Esophagus muscularis mucosa (tissue), 3 donors: Measurements from ENCODE around the gene AMN1.

ENCODE experiments used
- POLR2A ChIP-seq: fragments of 450-650 bp; IDR thresholded peaks from one replicate; pipeline ENCODE4 v1.6.1; 2017; ENCODE audit warnings: antibody characterized with exemption, moderate library complexity, mild to moderate bottlenecking, low read depth
- TF ChIP-seq, protein P1 (sequence below), 3 experiments: fragments of 200-600 bp in 2 of 3; fragments of 450-650 bp in 1 of 3; sonication (generic) in 2 of 3; IDR thresholded peaks; one replicate each; pipeline ENCODE4 v1.5.1; 2017 to 2019; ENCODE audit warnings: antibody characterized with exemption in 3 of 3, mild to moderate bottlenecking in 2 of 3, moderate library complexity in 1 of 3

- TF ChIP-seq, protein P1, sequence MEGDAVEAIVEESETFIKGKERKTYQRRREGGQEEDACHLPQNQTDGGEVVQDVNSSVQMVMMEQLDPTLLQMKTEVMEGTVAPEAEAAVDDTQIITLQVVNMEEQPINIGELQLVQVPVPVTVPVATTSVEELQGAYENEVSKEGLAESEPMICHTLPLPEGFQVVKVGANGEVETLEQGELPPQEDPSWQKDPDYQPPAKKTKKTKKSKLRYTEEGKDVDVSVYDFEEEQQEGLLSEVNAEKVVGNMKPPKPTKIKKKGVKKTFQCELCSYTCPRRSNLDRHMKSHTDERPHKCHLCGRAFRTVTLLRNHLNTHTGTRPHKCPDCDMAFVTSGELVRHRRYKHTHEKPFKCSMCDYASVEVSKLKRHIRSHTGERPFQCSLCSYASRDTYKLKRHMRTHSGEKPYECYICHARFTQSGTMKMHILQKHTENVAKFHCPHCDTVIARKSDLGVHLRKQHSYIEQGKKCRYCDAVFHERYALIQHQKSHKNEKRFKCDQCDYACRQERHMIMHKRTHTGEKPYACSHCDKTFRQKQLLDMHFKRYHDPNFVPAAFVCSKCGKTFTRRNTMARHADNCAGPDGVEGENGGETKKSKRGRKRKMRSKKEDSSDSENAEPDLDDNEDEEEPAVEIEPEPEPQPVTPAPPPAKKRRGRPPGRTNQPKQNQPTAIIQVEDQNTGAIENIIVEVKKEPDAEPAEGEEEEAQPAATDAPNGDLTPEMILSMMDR (IDR thresholded peaks at IDR 0.05): no peak
- no peak for TF ChIP-seq POLR2A
Observed at GRCh38 chr12:31732926-31733548, 4.2 kb upstream of the AMN1 start.
